Retinal pigment epithelial cell (primary cell): Measurements from ENCODE around the gene CEACAM3.
"Not testable (repeated sequence)": the region's sequence is repeated elsewhere in the genome, so short reads cannot be mapped to it uniquely, and the experiment has no call there.

Experiments used
- DNase-seq: peaks from one replicate; pipeline ENCODE4 v3.0.0-alpha.2; 2010; ENCODE audit warnings: low read depth
- H3K4me3 ChIP-seq: 2 replicates; pipeline ENCODE4 v1.5.1; 2011; ENCODE audit warnings: mild to moderate bottlenecking, low read length, control low read depth, moderate library complexity
- CTCF ChIP-seq: conservative IDR thresholded peaks from 2 replicates; pipeline ENCODE4 v1.5.1; 2011; ENCODE audit warnings: low read depth, low read length, control low read depth, inconsistent platforms

The CEACAM3 gene

DNA sequence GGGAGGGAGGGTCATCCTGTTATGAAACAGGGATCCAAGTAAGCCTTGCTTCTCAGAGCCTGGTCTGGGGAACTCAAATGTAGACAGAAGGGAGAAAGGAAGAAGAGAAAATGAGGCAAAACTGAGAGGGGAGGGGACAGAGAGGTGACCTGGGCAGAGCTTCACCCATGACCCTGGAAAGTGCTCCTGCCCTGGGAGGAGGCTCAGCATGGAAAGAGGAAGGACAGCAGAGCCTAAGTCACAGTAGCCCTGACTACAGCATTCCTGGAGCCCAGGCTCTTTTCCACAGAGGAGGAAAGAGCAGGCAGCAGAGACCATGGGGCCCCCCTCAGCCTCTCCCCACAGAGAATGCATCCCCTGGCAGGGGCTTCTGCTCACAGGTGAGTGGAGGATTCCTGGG, at the start of gene CEACAM3:
Gene CEACAM3, plus strand, starts transcription at position 226 of the 400 bp plus-strand sequence. Its CDS starts 91 bp downstream, at position 317.
- TF ChIP-seq CTCF: no peak
- no peak for DNase-seq
- H3K4me3 ChIP-seq: no peak within 1 kb of the TSS

DNA sequence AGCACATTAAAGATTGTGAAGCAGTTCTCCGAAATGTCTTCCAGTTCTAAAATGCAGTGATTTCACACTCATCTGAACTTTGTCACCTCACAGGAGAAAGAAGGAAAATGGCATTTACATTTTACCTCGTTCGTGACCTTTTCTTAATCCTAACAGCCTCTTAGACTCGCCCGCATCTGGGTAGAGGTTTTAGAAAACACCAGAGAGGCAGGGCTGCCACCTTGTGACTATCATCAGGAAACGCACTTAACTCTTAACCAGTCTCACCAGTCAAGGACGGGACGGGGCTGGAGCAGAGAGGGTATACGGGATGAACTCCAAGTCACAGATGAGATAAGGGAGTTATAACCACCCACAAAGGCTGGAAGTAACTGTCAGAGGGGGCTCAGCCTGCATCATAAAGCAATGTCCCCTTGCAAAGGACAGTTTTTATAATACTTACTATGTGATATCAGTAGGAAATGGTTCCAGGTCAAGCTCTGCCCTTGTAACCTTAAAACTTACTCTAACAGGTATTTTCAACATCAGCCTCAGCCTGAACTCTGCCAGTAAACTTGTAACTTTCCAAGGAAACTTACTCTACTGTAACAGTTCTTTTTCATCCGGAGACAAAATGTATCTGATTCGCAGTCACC, 49.7 kb upstream of the CEACAM3 start:
- TF ChIP-seq CTCF: peak; percentile 60
- DNase-seq: peak; percentile 14

DNA sequence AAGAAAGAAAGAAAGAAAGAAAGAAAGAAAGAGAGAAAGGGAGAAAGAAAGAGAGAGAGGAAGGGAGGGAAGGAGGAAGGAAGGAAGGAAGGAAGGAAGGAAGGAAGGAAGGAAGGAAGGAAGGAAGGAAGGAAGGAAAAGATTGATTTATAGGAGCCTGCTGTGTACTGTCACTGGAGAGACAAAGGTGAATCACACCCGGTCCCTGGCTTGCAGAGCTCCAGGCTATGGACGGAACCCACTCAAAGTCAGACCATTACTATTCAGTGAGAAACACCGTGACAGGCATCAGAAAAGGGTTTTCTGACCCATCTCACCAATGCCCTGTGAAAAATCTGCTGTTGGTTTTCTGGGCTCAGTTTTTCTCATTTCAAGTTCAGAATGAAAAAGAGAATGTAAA, 48.4 kb upstream of the CEACAM3 start:
- no peak for TF ChIP-seq CTCF
- no peak overlapping the region for H3K4me3 ChIP-seq
- DNase-seq: no peak

More for the DNA sequence above, 49.7 kb upstream of the CEACAM3 start:
- H3K4me3 ChIP-seq: no peak overlapping the region

DNA sequence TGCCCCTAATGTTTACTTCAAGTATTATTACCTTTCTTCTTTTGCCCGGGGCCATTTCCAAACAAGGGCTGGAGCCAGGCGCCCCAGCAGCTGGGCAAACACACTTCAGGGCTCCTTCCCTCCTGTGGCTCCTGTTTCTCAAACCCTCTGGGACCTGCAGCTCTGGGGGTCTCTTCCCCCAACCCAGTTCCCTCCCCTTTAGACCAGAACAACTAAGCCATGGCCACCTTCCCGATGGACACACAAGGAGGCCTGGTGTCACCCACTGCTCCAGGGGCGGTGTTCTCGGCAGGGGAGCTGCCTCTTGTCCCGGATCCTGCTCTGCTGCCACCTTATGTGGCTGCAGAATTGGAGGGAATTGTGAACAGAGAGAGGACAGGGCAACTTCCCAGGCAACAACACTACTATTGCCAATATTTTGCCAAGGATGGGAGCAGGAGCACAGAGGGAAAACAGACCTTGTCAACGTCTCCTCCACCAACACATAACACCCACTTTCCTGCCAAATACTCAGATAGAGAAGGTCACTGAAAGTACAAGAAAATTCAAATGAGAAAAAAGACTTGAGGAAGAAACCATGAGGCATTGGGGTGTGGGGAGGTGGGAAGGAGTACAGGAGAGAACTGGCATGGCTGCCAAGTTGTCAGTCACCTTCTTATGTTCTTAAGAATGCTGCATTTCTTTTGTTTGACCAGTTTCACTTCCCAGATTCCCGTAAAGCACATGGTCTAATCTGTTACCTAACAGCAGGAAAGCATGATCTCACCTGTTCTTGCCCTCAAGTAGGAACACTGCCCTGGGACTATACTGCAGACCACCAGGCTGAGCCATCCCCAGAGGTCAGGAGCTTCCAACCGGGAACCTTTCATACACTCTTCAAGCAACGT, 45.9 kb upstream of the CEACAM3 start:
- not testable (repeated sequence) for DNase-seq

DNA sequence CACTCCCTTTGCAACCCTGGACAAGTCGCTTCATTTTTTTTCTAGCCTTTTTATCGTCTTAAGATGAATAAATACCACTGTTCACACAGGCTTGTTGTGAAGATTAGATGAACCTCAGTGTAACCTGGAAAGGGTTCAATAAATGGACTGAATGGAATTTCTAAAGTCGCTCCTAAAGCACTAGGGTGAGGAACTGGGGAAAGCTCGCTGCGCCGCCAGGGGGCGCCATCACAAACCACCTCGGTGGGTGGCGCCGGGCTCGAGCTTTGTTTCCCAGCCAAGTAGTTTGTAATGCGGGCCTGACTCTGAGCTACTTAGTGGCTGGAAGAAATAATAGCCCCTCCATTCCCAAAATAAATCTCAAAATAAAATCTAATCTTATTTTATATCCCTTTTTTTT, 43.2 kb upstream of the CEACAM3 start:
- TF ChIP-seq CTCF: peak; percentile 74
- no peak for DNase-seq

More for the DNA sequence above, 45.9 kb upstream of the CEACAM3 start:
- not testable (repeated sequence) for H3K4me3 ChIP-seq

DNA sequence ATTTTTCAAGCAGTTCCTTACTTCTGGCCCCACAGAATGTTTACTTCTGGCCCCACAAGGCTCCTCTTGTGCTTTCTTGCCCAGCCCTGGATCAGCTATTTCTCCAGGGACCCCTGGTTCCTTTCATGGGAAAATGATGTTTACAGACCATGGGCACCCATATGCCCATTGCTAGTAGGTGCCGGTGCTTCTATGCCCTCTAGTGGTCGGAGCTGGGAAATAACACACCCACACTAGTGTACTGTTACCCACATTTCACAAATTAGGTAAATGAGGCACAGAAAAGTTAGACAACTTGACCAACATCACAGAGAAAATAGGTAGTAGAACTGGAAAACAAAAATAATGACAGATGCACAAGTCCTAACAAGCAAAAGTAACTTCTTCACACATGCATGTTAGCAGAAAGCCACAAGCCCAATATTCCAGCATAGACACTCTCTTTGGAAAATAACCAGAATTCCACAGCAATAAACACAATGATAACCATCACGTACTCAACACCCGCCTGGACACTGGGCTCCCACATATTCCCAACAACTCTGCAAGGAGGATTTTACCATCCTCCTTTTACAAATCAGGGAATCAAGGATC, 42.4 kb upstream of the CEACAM3 start:
- peak; percentile 85 for TF ChIP-seq CTCF
- H3K4me3 ChIP-seq: no peak overlapping the region
- DNase-seq: no peak

More for the DNA sequence above, 43.2 kb upstream of the CEACAM3 start:
- H3K4me3 ChIP-seq: no peak overlapping the region

DNA sequence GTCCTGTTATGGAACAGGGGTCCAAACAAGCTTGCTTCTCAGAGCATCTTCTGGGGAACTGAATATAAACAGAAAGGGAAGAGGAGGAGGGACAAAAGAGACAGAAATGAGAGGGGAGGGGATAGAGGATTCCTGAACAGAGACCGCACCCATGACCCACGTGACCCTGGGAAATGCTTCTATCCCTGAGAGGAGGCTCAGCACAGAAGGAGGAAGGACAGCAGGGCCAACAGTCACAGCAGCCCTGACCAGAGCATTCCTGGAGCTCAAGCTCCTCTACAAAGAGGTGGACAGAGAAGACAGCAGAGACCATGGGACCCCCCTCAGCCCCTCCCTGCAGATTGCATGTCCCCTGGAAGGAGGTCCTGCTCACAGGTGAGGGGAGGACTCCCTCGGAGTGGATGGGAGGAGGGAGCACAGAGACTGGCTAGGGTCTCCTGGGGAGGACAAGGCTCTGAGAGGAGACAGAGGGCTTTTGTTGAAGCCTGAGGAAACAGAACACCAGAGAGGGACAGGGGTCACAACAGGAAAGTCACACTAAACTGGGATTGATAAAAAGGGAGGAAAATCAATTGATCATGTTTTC, 41.0 kb upstream of the CEACAM3 start, which contains the start of gene CEACAM6:
Gene CEACAM6, plus strand, starts transcription at position 203 of the 586 bp plus-strand sequence. Its CDS starts 109 bp downstream, at position 312.
- DNase-seq: no peak
- no peak within 1 kb of the TSS for H3K4me3 ChIP-seq
- TF ChIP-seq CTCF: no peak
